ENCODE results near the gene ERMAP.

DNA sequence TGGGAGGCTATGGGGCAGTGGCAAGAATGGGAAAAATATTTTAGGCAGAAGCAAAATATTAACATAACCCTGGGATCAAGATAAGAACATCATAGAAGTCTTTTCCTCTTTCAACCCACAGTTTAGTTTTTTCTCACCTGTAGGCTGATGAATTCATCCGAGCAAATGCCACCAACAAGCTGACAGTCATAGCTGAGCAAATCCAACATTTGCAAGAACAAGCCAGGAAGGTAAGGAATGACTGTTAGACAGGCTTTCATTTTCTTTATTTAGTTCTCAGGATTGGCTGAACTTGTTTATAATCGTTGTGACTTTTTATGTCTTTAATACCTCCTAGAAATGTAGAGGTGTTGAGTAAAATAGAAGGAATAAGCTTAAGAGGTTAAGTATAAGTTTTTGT lies 43.5 kb upstream of the ERMAP start:
- TF ChIP-seq ZFP30 (CRISPR knock-in tag; IDR thresholded peaks at IDR 0.05) (no peak), ZC3H10 (CRISPR knock-in tag; IDR thresholded peaks at IDR 0.05) (no peak), ZFP3 (CRISPR knock-in tag; IDR thresholded peaks at IDR 0.05) (no peak), OSR1 (CRISPR knock-in tag; IDR thresholded peaks at IDR 0.05) (no peak), ESRRG (CRISPR knock-in tag; IDR thresholded peaks at IDR 0.05) (no peak)
- TF ChIP-seq, protein P1, sequence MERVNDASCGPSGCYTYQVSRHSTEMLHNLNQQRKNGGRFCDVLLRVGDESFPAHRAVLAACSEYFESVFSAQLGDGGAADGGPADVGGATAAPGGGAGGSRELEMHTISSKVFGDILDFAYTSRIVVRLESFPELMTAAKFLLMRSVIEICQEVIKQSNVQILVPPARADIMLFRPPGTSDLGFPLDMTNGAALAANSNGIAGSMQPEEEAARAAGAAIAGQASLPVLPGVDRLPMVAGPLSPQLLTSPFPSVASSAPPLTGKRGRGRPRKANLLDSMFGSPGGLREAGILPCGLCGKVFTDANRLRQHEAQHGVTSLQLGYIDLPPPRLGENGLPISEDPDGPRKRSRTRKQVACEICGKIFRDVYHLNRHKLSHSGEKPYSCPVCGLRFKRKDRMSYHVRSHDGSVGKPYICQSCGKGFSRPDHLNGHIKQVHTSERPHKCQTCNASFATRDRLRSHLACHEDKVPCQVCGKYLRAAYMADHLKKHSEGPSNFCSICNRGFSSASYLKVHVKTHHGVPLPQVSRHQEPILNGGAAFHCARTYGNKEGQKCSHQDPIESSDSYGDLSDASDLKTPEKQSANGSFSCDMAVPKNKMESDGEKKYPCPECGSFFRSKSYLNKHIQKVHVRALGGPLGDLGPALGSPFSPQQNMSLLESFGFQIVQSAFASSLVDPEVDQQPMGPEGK (CRISPR knock-in tag; IDR thresholded peaks at IDR 0.05; ENCODE audit: borderline replicate concordance) = no peak
- TF ChIP-seq, protein P2, sequence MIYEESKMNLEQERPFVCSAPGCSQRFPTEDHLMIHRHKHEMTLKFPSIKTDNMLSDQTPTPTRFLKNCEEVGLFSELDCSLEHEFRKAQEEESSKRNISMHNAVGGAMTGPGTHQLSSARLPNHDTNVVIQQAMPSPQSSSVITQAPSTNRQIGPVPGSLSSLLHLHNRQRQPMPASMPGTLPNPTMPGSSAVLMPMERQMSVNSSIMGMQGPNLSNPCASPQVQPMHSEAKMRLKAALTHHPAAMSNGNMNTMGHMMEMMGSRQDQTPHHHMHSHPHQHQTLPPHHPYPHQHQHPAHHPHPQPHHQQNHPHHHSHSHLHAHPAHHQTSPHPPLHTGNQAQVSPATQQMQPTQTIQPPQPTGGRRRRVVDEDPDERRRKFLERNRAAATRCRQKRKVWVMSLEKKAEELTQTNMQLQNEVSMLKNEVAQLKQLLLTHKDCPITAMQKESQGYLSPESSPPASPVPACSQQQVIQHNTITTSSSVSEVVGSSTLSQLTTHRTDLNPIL (CRISPR knock-in tag; IDR thresholded peaks at IDR 0.05; ENCODE audit: low read depth) = no peak
- TF ChIP-seq, protein P3, sequence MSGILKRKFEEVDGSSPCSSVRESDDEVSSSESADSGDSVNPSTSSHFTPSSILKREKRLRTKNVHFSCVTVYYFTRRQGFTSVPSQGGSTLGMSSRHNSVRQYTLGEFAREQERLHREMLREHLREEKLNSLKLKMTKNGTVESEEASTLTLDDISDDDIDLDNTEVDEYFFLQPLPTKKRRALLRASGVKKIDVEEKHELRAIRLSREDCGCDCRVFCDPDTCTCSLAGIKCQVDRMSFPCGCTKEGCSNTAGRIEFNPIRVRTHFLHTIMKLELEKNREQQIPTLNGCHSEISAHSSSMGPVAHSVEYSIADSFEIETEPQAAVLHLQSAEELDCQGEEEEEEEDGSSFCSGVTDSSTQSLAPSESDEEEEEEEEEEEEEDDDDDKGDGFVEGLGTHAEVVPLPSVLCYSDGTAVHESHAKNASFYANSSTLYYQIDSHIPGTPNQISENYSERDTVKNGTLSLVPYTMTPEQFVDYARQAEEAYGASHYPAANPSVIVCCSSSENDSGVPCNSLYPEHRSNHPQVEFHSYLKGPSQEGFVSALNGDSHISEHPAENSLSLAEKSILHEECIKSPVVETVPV (CRISPR knock-in tag; IDR thresholded peaks at IDR 0.05) = no peak
